Endothelial cell of umbilical vein (primary cell): ENCODE measurements around the gene KIDINS220. TPM values are rescaled to one million over a fixed set of nuclear protein-coding genes. Genes with fewer than 3 reads are reported as not detected.

Experiments
- BruUV-seq: library from RNA; stranded (reverse); fragments of 400-500 nt; replicated peaks from 2 replicates; lab custom pipeline; 2021; lab: Mats Ljungman, UMichigan
- CTCF ChIA-PET: fragments of 300-600, 350-600 bp; sonication (Branson Sonifier 250); formaldehyde crosslinking; loops from one replicate; lab custom pipeline; 2021; ENCODE audit warnings: antibody characterized with exemption, inconsistent platforms; lab: Charles Lee
- POLR2A ChIA-PET: fragments of 300-600, 350-600 bp; sonication (Branson Sonifier 250); formaldehyde crosslinking; loops from one replicate; lab custom pipeline; 2021; ENCODE audit warnings: antibody characterized with exemption, inconsistent platforms; lab: Charles Lee
- DNase-seq: peaks from one replicate; pipeline ENCODE4 v3.0.0-alpha.2; 2011; ENCODE audit warnings: low read depth, low spot score
- FAIRE-seq: peaks from 2 replicates; lab custom pipeline; 2011; peaks lifted over from hg19 to GRCh38; lab: Jason Lieb, UNC
- H2AFZ ChIP-seq: 2 replicates; pipeline ENCODE4 v1.6.0; 2012; ENCODE audit warnings: low read depth, low read length, control low read depth, inconsistent platforms
- H3K27ac ChIP-seq: 2 replicates; pipeline ENCODE4 v1.5.1; 2011; ENCODE audit warnings: low read depth, mild to moderate bottlenecking, control low read depth, low read length, moderate library complexity; ENCODE audit not compliant: insufficient read depth
- H3K27me3 ChIP-seq, 2 experiments: 2 replicates each; pipeline versions ENCODE4 v1.6.0 to v1.6.1; 2011; ENCODE audit warnings: low read length in 2 of 2, mixed read lengths in 1 of 2; ENCODE audit not compliant: control insufficient read depth in 2 of 2, insufficient read depth in 2 of 2
- H3K36me3 ChIP-seq, 2 experiments: 2 replicates in 1 of 2; 3 replicates in 1 of 2; pipeline ENCODE4 v1.5.1; 2011; ENCODE audit warnings: low read length in 2 of 2, mild to moderate bottlenecking in 1 of 2, moderate library complexity in 1 of 2; ENCODE audit not compliant: control insufficient read depth in 2 of 2, insufficient read depth in 2 of 2; ENCODE audit errors: extremely low read depth in 1 of 2
- H3K4me1 ChIP-seq: 3 replicates; pipeline ENCODE4 v1.5.1; 2011; ENCODE audit warnings: mild to moderate bottlenecking, low read length; ENCODE audit not compliant: control insufficient read depth, insufficient read depth; ENCODE audit errors: extremely low read depth
- H3K4me2 ChIP-seq: 2 replicates; pipeline ENCODE4 v1.6.1; 2011; ENCODE audit warnings: low read length, control low read depth, mixed read lengths; ENCODE audit not compliant: insufficient read depth
- H3K4me3 ChIP-seq, 3 experiments: fragments of 200-600 bp in 1 of 3; sonication (generic), shearing (Covaris generic) in 1 of 3; replicated peaks in 1 of 3; 2 replicates each; pipeline ENCODE4 v1.5.1; 2011 to 2016; ENCODE audit warnings: control low read depth in 3 of 3, low read length in 3 of 3, mild to moderate bottlenecking in 2 of 3, inconsistent platforms in 1 of 3, low read depth in 1 of 3, moderate library complexity in 1 of 3; ENCODE audit not compliant: insufficient read depth in 1 of 3
- H3K79me2 ChIP-seq: 2 replicates; pipeline ENCODE4 v1.6.0; 2012; ENCODE audit warnings: low read length, inconsistent platforms; ENCODE audit not compliant: control insufficient read depth, insufficient read depth
- H3K9ac ChIP-seq: replicated peaks from 2 replicates; pipeline ENCODE3; 2011; ENCODE audit warnings: low read length, control low read depth; ENCODE audit not compliant: insufficient read depth; ENCODE audit errors: extremely low read depth
- H3K9me1 ChIP-seq: replicated peaks from 3 replicates; pipeline ENCODE4 v1.6.0; 2011; ENCODE audit warnings: mild to moderate bottlenecking, low read length; ENCODE audit not compliant: control insufficient read depth, insufficient read depth; ENCODE audit errors: extremely low read depth
- H3K9me3 ChIP-seq: replicated peaks from 2 replicates; pipeline ENCODE4 v1.5.1; 2012; ENCODE audit warnings: low read length, inconsistent platforms; ENCODE audit not compliant: control insufficient read depth, insufficient read depth
- H4K20me1 ChIP-seq: replicated peaks from 2 replicates; pipeline ENCODE3; 2011; ENCODE audit warnings: mild to moderate bottlenecking, low read length; ENCODE audit not compliant: control insufficient read depth, insufficient read depth; ENCODE audit errors: extremely low read depth
- CTCF ChIP-seq, 2 donors: IDR thresholded peaks; 1 replicate in 1 of 2; 2 replicates in 1 of 2; pipeline ENCODE4 v1.5.1; 2011; ENCODE audit warnings: low read length in 2 of 2, mild to moderate bottlenecking in 2 of 2, moderate library complexity in 2 of 2, control low read depth in 1 of 2, inconsistent platforms in 1 of 2, low read depth in 1 of 2; ENCODE audit not compliant: insufficient read depth in 1 of 2; ENCODE audit errors: extremely low read depth in 1 of 2
- EZH2 ChIP-seq: IDR thresholded peaks from 2 replicates; pipeline ENCODE4 v1.6.1; 2012; ENCODE audit warnings: borderline replicate concordance, low read depth, mild to moderate bottlenecking, moderate library complexity, low read length, inconsistent platforms; ENCODE audit not compliant: severe bottlenecking
- FOS ChIP-seq: IDR thresholded peaks from 2 replicates; pipeline ENCODE4 v1.6.1; 2011; ENCODE audit warnings: mild to moderate bottlenecking, low read length, moderate library complexity, borderline replicate concordance; ENCODE audit not compliant: insufficient read depth
- GATA2 ChIP-seq: IDR thresholded peaks from 2 replicates; pipeline ENCODE4 v1.7.0; 2011; ENCODE audit warnings: low read depth, mild to moderate bottlenecking, moderate library complexity, mixed read lengths, low read length; ENCODE audit not compliant: insufficient read length, insufficient read depth
- JUN ChIP-seq: IDR thresholded peaks from 2 replicates; pipeline ENCODE4 v1.6.1; 2011; ENCODE audit warnings: borderline replicate concordance, low read depth; ENCODE audit not compliant: insufficient read length, insufficient read depth
- MYC ChIP-seq: IDR thresholded peaks from one replicate; pipeline ENCODE4 v1.6.1; 2011; ENCODE audit warnings: mild to moderate bottlenecking, low read depth, low read length
- POLR2A ChIP-seq: IDR thresholded peaks from 2 replicates; pipeline ENCODE4 v1.6.1; 2012; ENCODE audit warnings: low read depth, mild to moderate bottlenecking, control low read depth, low read length
- POLR2AphosphoS5 ChIP-seq: IDR thresholded peaks from 2 replicates; pipeline ENCODE4 v1.6.1; 2012; ENCODE audit warnings: low read depth, mild to moderate bottlenecking, control low read depth, low read length, moderate library complexity; ENCODE audit not compliant: insufficient read depth
- dilution Hi-C: fragments of 300-500 bp; cut with MboI; formaldehyde crosslinking; loops from one replicate; pipeline ENCODE4 v1.15.0; 2019; ENCODE audit warnings: low sequenced_read_pairs; ENCODE audit not compliant: extremely low pct_ligation_motif_present
- intact Hi-C: fragments of 100-400 bp; cut with micrococcal nuclease; formaldehyde crosslinking; loops from one replicate; pipeline ENCODE4 v1.10.0; 2022
- polyA plus RNA-seq, 4 experiments: library from polyadenylated mRNA; depleted of rRNA in 3 of 4; stranded (reverse) in 3 of 4; unstranded in 1 of 4; fragments of >200 nt; gene quantifications; 2 replicates each; pipeline versions ENCODE4 v1.2.1 to v1.2.3, GENCODE V29; 2011 to 2012; ENCODE audit warnings: missing spikeins in 1 of 4
- total RNA-seq: library from RNA; stranded (reverse); gene quantifications from 2 replicates; pipeline ENCODE4 v1.2.3, GENCODE V29; 2021
- TF ChIP-seq, protein P1 (sequence below): IDR thresholded peaks from 2 replicates; pipeline ENCODE4 v1.6.1; 2011; ENCODE audit not compliant: insufficient read depth, insufficient read length

KIDINS220 gene
- total and polyA plus RNA-seq, 2 donors (not counting 3 experiments of a cell fraction or from before 2014, with no cell fraction given), result 33.9 to 41.3 TPM

GRCh38 chr2:8693157-8693821, 144.1 kb downstream of the KIDINS220 start:
- Histone ChIP-seq H3K9me3 (no peaks in the 10 kb centered on the region), H3K4me3 (no peak overlapping the region), H3K27me3 (peaks cover 0 to 2% of the 10 kb centered on the region in 2 experiments), H3K9me1 (no peaks in the 10 kb centered on the region), H3K27ac (no peak overlapping the region), H3K4me2 (no peak overlapping the region), H3K36me3 (no peaks in the 10 kb centered on the region), H2AFZ (peak overlapping the region; percentile 28), H4K20me1 (no peaks in the 10 kb centered on the region), H3K4me1 (no peaks in the 10 kb centered on the region), H3K79me2 (no peaks in the 10 kb centered on the region), H3K9ac (no peak overlapping the region)
- no TSS peak for BruUV-seq
- intact Hi-C loops, result loop anchor here (1.0 to 5.0 kb wide), 2 partner anchors 68 to 444 kb away; no protein-coding TSS in a partner anchor
- TF ChIP-seq CTCF (IDR thresholded peaks at IDR 0.05; ENCODE audit: extremely low read depth in 1 of 2, insufficient read depth in 1 of 2, low read depth in 1 of 2, low read length in 2 of 2), result peak; percentile 58 to 77
- TF ChIP-seq JUN, result no peak
- no peak for TF ChIP-seq MYC
- DNase-seq, result peak; percentile 7
- CTCF ChIA-PET, result interaction anchor here (0.7 to 1.5 kb wide), 10 partner anchors 9 to 1589 kb away, joined by 3 to 13 read pairs (median 5); partner anchors contain the start of gene ID2
- POLR2A ChIA-PET, result interaction anchor here (1.4 kb wide), 1 partner anchor 11 kb away, joined by 5 read pairs; the partner anchor contains the start of gene ID2
- FAIRE-seq, result no peak
- dilution Hi-C loops, result no loop called here

DNA sequence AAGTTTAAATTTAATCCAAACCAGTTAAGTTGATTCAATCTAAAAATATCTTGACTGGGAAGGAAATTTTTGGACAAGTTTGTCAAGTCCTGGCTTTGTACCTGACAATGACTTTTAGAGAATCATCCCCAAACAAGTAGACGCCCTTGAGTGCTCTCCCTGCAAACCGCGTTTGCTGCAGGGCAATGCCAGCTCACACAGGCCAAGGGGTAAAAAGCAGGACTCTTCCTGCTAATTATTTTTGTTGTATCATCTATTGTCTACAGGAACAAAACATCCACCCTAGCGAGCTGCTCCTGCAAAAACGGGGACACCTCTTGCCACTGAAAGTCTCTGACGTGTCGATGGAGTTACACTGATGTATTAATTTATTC, 144.6 kb downstream of the KIDINS220 start:
- Histone ChIP-seq H4K20me1 (no peaks in the 10 kb centered on the region), H3K36me3 (no peaks in the 10 kb centered on the region), H2AFZ (no peak overlapping the region), H3K27ac (no peak overlapping the region), H3K79me2 (no peaks in the 10 kb centered on the region), H3K4me3 (no peak overlapping the region), H3K27me3 (peaks cover 0 to 2% of the 10 kb centered on the region in 2 experiments), H3K9ac (no peak overlapping the region), H3K4me1 (no peaks in the 10 kb centered on the region), H3K4me2 (no peak overlapping the region), H3K9me1 (no peaks in the 10 kb centered on the region), H3K9me3 (no peaks in the 10 kb centered on the region)
- ChIA-PET CTCF (interaction anchor here (0.7 to 1.5 kb wide), 9 partner anchors 10 to 1589 kb away, joined by 3 to 13 read pairs (median 5); partner anchors contain the start of gene ID2), POLR2A (interaction anchor here (1.4 kb wide), 1 partner anchor 11 kb away, joined by 5 read pairs; the partner anchor contains the start of gene ID2)
- no TSS peak for BruUV-seq
- DNase-seq (no peak), FAIRE-seq (no peak)
- intact Hi-C loops (loop anchor here (1.0 to 5.0 kb wide), 2 partner anchors 69 to 445 kb away; no protein-coding TSS in a partner anchor), dilution Hi-C loops (no loop called here)
- TF ChIP-seq JUN (no peak), POLR2A (no peak), EZH2 (no peak), MYC (no peak), POLR2AphosphoS5 (no peak), GATA2 (no peak), FOS (no peak), CTCF (IDR thresholded peaks at IDR 0.05; ENCODE audit: extremely low read depth in 1 of 2, insufficient read depth in 1 of 2, low read depth in 1 of 2, low read length in 2 of 2) (no peak)
- TF ChIP-seq, protein P1, sequence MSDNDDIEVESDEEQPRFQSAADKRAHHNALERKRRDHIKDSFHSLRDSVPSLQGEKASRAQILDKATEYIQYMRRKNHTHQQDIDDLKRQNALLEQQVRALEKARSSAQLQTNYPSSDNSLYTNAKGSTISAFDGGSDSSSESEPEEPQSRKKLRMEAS, result no peak
